Endometrium (tissue), 2 donors: ENCODE measurements around the gene LGALS14.
"Not testable (repeated sequence)": the region's sequence is repeated elsewhere in the genome, so short reads cannot be mapped to it uniquely, and the experiment has no call there.

Experiments
- FAIRE-seq: peaks from 2 replicates; lab custom pipeline; 2012; peaks lifted over from hg19 to GRCh38; lab: Jason Lieb, UNC
- donor health status: control.
- donor health status: control.

LGALS14 gene

DNA sequence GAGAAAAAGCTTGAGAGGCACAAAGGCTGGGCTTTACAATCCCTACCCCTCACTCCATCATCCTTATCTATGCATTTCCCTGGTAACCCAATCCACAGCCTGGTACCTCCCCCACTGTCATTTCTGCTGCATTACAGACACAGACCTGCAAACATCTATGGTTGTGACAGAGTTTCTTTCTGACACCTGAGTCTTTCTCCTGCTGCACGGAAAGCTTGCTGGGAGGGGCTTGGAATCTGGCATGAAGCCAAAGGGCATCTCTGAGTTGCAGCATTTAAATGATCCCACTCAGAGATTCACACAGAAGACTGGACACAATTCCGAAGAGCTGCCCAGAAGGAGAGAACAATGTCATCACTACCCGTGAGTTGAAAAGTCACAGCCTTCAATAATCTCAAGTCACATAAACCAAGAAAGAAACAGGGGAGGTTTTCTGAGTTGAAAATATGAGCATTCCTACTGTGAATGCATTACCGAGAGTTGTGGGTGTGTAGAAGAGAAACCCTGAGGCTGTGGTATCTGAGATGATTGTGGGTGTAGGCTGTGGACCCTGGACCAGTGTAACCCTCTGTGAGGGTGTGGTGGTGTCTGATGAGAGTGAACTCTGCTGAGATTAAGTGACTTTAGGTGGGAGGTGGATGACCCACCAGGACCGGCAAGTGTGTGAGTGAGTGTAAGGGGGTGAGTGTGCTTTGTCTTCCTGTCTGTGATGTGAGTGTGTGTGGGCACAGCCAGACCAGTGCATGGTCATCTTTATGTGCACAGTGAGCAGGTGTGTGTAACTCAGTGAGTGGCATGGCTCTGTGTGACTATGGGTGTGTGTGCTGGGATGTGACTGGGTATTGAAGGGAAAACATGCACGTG lies at the start of gene LGALS14:
TSS of gene LGALS14 (plus strand) at position 301 of the 864 bp plus-strand sequence. CDS start at position 349, 48 bp downstream.
- no peak for FAIRE-seq

DNA sequence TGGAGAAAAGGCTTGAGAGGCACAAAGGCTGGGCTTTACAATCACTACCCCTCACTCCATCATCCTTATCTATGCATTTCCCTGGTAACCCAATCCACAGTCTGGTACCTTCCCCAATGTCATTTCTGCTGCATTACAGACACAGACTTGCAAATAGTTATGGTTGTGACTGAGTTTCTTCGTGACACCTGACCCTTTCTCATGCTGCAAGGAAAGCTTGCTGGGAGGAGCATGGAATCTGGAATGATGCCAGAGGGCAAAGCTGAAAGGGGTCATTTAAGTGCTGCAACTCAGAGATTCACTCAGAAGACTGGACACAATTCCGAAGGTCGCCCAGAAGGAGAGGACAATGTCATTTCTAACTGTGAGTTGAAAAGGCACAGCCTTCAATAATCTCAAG lies 48.7 kb upstream of the LGALS14 start, which contains the start of gene LGALS16:
TSS of gene LGALS16 (plus strand) at position 301 of the 400 bp plus-strand sequence. CDS start at position 350, 49 bp downstream.
- no peak for FAIRE-seq

- FAIRE-seq, result no peak
Observed at GRCh38 chr19:39659791-39660190, 44.5 kb upstream of the LGALS14 start.

- FAIRE-seq, result no peak
Observed at GRCh38 chr19:39660661-39661060, 43.6 kb upstream of the LGALS14 start.

- FAIRE-seq, result no peak
Observed at GRCh38 chr19:39661565-39661964, 42.7 kb upstream of the LGALS14 start.

DNA sequence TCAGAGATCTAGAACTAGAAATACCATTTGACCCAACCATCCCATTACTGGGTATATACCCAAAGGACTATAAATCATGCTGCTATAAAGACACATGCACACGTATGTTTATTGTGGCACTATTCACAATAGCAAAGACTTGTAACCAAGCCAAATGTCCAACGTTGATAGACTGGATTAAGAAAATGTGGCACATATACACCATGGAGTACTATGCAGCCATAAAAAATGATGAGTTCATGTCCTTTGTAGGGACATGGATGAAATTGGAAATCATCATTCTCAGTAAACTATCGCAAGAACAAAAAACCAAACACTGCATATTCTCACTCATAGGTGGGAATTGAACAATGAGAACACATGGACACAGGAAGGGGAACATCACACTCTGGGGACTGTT lies 34.4 kb upstream of the LGALS14 start:
- not testable (repeated sequence) for FAIRE-seq

DNA sequence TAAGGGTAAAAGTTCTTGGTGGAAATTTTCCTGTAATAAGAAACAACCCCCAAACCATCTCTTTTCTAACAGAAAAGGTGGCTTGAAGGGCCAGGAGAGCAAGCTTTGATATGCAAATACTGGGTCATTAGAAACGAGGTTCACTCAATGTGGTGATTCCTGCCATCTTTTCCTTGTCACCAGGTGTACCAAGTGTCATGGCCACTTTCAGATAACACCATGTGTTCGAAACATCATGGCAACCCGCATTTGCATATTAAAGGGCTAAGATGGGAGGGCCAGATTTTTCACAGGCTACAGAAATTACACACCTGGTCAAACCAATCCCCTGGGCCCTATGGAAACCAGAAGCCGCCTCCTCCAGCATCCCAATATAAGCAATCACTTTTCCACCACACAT lies 33.3 kb upstream of the LGALS14 start:
- FAIRE-seq, result no peak

- FAIRE-seq, result no peak
Observed at GRCh38 chr19:39671739-39672363, 32.4 kb upstream of the LGALS14 start.

DNA sequence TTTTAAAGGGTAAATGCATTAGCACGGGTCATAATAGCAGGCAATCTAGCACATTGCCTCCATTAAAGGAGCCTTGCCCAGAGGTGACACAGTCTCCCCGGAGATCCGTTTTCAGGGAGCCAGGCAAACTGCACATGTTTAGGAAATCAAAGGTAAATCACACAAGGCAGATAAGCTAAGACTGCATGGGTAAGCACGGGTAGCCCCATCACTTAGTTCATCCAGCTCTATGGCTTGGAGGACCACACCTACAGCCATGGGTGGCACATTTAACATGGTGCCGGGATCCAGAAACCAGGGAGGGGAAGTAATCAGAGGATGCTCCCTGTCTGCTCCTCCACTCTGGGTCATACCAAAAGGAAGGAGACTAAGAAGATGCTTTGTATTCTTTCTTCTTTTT lies 31.8 kb upstream of the LGALS14 start:
- FAIRE-seq, result no peak

GRCh38 chr19:39673862-39674261 lies 30.4 kb upstream of the LGALS14 start:
- not testable (repeated sequence) for FAIRE-seq

DNA sequence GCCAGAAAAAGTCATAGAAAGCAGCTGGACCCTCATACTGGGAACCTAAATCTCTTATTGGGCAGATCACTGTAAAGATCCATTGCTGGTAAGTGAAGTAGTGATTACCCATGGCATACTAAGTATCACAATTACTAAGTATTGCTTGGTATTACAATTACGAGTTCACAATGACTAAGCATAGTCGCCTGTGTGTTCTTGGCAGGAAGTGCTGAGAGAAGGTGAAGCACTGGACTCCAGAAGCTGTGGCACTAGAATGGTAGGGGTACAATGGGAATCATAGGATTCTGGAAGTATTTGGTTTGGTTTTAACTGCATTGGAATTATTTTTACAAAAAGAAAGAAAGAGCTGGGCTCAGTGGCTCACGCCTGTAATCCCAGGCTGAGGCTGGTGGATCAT lies 28.3 kb upstream of the LGALS14 start:
- FAIRE-seq, result no peak

DNA sequence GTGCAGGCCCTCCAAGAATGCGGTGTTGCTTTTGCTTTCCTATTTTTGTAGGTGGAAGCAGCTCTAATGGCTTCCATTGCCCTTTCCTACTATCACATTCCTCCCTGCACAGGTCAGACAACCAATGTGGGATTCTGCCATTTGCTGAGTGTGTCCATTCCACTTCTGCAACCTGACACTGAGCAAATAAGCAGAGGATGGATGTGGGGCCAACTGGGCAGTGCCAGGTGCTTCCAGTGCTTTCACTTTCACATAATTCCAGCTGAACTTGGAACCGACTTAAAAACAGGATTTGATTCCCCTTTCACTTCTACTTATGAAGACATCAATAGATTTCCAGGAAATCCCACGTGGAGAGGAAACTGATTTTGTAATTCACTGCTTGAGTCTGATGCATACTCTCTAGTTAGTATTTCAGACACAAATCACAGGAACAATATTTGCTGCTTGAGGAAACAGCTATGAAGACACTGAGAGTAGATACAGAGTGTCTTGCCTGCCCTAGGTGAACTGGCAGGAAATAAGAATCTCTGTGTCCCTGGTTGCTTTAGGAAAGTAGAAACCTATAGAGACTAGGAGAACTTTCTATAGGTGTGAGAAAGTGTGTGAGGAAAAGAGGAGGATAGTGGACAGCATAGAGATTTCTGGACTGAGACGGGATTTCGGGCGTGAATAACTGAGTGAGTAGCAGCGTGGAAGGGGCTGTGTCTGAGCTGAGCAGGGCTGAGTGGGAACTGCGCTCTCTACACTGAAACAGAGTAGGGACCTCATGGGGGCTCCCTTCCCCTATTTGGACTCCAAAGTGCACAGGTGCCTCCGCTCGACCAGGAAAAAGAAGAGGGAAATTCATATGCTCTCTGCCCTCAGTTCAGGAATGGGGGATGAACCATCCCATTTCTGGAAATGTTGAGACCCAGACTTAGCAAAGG lies 26.1 kb upstream of the LGALS14 start:
- FAIRE-seq, result no peak

DNA sequence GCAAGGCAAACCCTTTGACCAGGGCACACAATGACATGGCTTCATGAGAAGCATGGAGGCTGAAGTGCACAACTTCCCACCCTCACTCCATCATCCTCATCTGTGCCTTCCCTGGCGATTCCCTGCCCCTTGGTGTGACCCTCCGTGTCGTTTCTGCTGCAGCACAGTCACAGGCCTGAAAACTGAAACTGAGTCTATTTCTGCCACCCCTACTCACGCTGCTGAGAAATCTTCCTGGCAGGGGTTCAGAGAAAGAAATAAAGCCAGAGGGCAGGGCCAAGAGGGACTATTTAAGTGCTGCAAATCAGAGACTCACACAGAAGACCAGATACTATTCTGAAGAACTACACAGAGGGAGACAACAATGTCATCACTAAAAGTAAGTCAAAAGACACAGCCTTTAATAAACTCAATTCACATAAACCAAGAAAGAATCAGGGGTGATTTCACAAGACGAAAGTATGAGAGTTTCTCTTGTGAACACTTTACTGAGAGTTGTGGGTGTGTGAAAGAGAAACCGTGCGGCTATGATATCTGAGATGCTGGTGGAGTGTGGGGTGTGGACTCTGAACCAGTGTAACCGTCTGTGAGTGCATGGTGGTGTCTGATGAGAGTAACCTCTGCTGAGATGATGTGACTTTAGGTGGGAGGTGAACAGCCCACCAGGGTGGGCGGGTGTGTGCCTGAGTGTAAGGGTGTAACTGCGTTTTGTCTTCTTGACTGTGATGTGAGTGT lies 25.1 kb upstream of the LGALS14 start:
- FAIRE-seq, result no peak

DNA sequence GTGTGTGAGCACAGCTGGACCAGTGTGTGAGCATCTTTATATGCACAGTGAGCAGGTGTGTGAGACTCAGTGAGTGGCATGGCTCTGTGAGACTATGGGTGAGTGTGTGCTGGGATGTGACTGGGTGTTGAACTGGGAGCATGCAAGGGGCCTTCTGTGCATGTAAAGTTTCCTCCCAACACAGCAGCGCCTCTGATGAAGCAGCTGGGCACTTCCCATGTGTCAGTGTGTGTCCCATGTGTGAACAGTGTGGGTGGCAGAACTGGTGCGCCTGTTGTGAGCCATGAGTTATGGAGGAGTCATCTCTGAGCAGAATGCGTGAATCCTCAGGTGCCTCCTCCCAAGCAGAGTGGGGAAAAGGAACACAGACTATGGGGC lies 24.5 kb upstream of the LGALS14 start:
- FAIRE-seq, result no peak

- FAIRE-seq, result no peak
Observed at GRCh38 chr19:39680593-39680992, 23.7 kb upstream of the LGALS14 start.

DNA sequence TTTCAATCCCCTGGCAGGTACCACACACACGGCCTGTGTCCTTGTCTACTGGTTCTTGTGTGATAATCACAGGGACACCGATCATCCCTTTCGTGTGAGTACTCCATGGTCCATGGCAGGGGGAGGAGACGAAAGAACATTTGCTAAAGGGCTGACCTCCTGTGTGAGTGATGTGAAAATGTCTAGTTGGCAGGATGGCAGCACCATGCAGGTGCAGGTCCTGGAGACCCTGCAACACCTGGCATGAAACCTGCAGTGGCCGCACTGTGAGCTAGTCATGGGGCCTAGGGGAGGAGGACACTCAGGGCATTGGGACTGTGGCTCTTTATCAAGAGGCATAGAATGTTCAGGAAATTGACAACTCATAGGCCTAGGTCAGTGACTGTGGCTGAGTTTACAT lies 22.9 kb upstream of the LGALS14 start:
- FAIRE-seq, result no peak

DNA sequence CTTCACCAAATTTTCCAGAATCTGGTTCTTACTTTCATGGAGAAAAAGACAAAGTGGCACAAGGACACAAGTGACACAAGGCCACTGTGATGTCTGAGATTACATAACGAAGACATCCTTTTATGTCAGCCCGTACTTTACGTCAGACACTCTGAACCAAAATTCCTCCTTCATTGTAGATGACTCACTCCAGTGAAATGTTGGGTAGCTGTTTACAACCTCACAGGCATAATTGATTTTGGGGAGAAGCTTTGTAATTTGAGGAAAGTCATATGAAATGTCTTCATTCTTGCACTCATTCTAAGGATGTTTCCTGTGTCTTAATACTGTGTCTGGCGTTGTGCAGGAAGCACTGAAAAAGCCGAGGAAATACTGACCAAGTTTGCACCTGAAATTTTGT lies 20.0 kb upstream of the LGALS14 start:
- no peak for FAIRE-seq

- no peak for FAIRE-seq
Observed at GRCh38 chr19:39686739-39687138, 17.5 kb upstream of the LGALS14 start.

DNA sequence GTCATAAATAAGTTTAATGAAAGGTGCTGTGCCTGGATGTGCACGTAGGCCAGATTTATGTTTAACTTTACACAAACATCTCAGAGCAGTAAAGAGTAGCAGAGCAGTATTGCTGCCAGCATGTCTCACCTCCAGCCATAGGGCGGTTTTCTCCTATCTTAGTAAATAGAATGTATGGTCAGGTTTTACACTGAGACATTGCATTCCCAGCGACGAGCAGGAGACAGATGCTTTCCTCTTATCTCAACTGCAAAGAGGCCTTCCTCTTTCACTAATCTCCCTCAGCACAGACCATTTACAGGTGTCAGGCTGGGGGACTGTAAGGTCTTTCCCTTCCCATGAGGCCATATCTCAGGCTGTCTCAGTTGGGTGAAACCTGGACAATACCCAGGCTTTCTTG lies 15.6 kb upstream of the LGALS14 start:
- not testable (repeated sequence) for FAIRE-seq

GRCh38 chr19:39692166-39692565 lies 12.1 kb upstream of the LGALS14 start:
- no peak for FAIRE-seq

- FAIRE-seq, result no peak
Observed at GRCh38 chr19:39692822-39693221, 11.5 kb upstream of the LGALS14 start.

- FAIRE-seq, result no peak
Observed at GRCh38 chr19:39695759-39696158, 8.5 kb upstream of the LGALS14 start.
